Omental fat pad (tissue), 4 donors: Measurements from ENCODE around the gene ZNF407. TPM values are rescaled to one million over a fixed set of nuclear protein-coding genes. Genes with fewer than 3 reads are reported as not detected.

Experiments
- ATAC-seq: fragments of 150-250 bp; one replicate; pipeline ENCODE4 v1.9.1; 2016; ENCODE audit warnings: mild to moderate bottlenecking, moderate library complexity; ENCODE audit not compliant: low FRiP score
- DNase-seq: peaks from one replicate; pipeline ENCODE4 v3.0.0-alpha.2; 2019; ENCODE audit warnings: low spot score
- CTCF ChIP-seq, 3 donors: fragments of 450-650 bp; IDR thresholded peaks; one replicate each; pipeline ENCODE4 v1.5.1; 2016 to 2017; ENCODE audit warnings: antibody characterized with exemption in 3 of 3, mild to moderate bottlenecking in 3 of 3, moderate library complexity in 2 of 3
- total RNA-seq, 4 donors: library from RNA; depleted of rRNA; stranded (reverse); fragments of >200 nt; gene quantifications; one replicate each; pipeline ENCODE4 v1.1.0, GENCODE V29; 2016

ZNF407 gene
- total RNA-seq, 4 donors from 2014 or later, result 13.4 to 26.7 (median 19.7) TPM

- no peak for DNase-seq
- no peak for ATAC-seq
- no peak for TF ChIP-seq CTCF (IDR thresholded peaks at IDR 0.05)
These were observed 200.0 kb downstream of the ZNF407 start for GRCh38 chr18:74797577-74798151.

- no peak for ATAC-seq
- no peak for TF ChIP-seq CTCF (IDR thresholded peaks at IDR 0.05)
- DNase-seq, result no peak
These were observed 201.9 kb downstream of the ZNF407 start for GRCh38 chr18:74799542-74799941.

GRCh38 chr18:74800098-74800497 is 202.4 kb downstream of the ZNF407 start:
- ATAC-seq, result no peak
- DNase-seq, result no peak
- TF ChIP-seq CTCF (IDR thresholded peaks at IDR 0.05), result no peak

GRCh38 chr18:74803117-74803516 is 205.4 kb downstream of the ZNF407 start:
- no peak for DNase-seq
- TF ChIP-seq CTCF (IDR thresholded peaks at IDR 0.05), result no peak
- ATAC-seq, result no peak

- DNase-seq, result no peak
- ATAC-seq, result no peak
- TF ChIP-seq CTCF (IDR thresholded peaks at IDR 0.05), result no peak
These were observed 206.1 kb downstream of the ZNF407 start for GRCh38 chr18:74803769-74804168.

GRCh38 chr18:74804677-74805076 is 207.0 kb downstream of the ZNF407 start:
- no peak for ATAC-seq
- no peak for DNase-seq
- TF ChIP-seq CTCF (IDR thresholded peaks at IDR 0.05), result no peak

- no peak for TF ChIP-seq CTCF (IDR thresholded peaks at IDR 0.05)
- no peak for DNase-seq
- ATAC-seq, result no peak
These were observed 208.4 kb downstream of the ZNF407 start for GRCh38 chr18:74806073-74806472.
